Fibroblast of peridontal ligament (primary cell): ENCODE data around the gene HIVEP1.
A peak's percentile ranks its signal among the peaks of the same experiment; 100 is the strongest.
"Not testable (repeated sequence)": the region's sequence is repeated elsewhere in the genome, so short reads cannot be mapped to it uniquely, and the experiment has no call there.

Experiments used
- DNase-seq: peaks from one replicate; pipeline ENCODE4 v3.0.0-alpha.2; 2010; ENCODE audit errors: extremely low read depth

The HIVEP1 gene

GRCh38 chr6:12158686-12159415, 146.7 kb downstream of the HIVEP1 start:
- no peak for DNase-seq

GRCh38 chr6:12160326-12160725, 148.2 kb downstream of the HIVEP1 start:
- DNase-seq = peak; percentile 50

- DNase-seq = no peak
Observed at GRCh38 chr6:12162213-12162612, 150.1 kb downstream of the HIVEP1 start.

GRCh38 chr6:12163149-12163548, 151.0 kb downstream of the HIVEP1 start:
- no peak for DNase-seq

- DNase-seq = no peak
Observed at GRCh38 chr6:12163744-12164507, 151.8 kb downstream of the HIVEP1 start.

GRCh38 chr6:12164508-12164770, 152.3 kb downstream of the HIVEP1 start:
- peak; percentile 50 for DNase-seq

- no peak for DNase-seq
Observed at GRCh38 chr6:12165297-12165696, 153.2 kb downstream of the HIVEP1 start.

GRCh38 chr6:12165722-12166280, 153.7 kb downstream of the HIVEP1 start:
- no peak for DNase-seq

GRCh38 chr6:12169377-12169776, 157.3 kb downstream of the HIVEP1 start:
- DNase-seq = no peak

- peak; percentile 60 for DNase-seq
Observed at GRCh38 chr6:12170351-12171092, 158.4 kb downstream of the HIVEP1 start.

- DNase-seq = no peak
Observed at GRCh38 chr6:12171717-12172116, 159.6 kb downstream of the HIVEP1 start.

- DNase-seq = no peak
Observed at GRCh38 chr6:12172572-12172971, 160.5 kb downstream of the HIVEP1 start.

- no peak for DNase-seq
Observed at GRCh38 chr6:12173181-12173580, 161.1 kb downstream of the HIVEP1 start.

GRCh38 chr6:12173661-12174060, 161.5 kb downstream of the HIVEP1 start:
- no peak for DNase-seq

- DNase-seq = peak; percentile 13
Observed at GRCh38 chr6:12174878-12175277, 162.8 kb downstream of the HIVEP1 start.

GRCh38 chr6:12175626-12176025, 163.5 kb downstream of the HIVEP1 start:
- DNase-seq = no peak

- DNase-seq = not testable (repeated sequence)
Observed at GRCh38 chr6:12176782-12177181, 164.7 kb downstream of the HIVEP1 start.

GRCh38 chr6:12178521-12178920, 166.4 kb downstream of the HIVEP1 start:
- no peak for DNase-seq

GRCh38 chr6:12181481-12181880, 169.4 kb downstream of the HIVEP1 start:
- DNase-seq = no peak

- no peak for DNase-seq
Observed at GRCh38 chr6:12182676-12183075, 170.6 kb downstream of the HIVEP1 start.

- no peak for DNase-seq
Observed at GRCh38 chr6:12185081-12185673, 173.1 kb downstream of the HIVEP1 start.

GRCh38 chr6:12186528-12186927, 174.4 kb downstream of the HIVEP1 start:
- no peak for DNase-seq
